GM21528 (cell line): Measurements from ENCODE around the gene EPN2.
A peak's percentile ranks its signal among the peaks of the same experiment; 100 is the strongest.

ENCODE experiments used
- ATAC-seq: cut with Tn5 transposase; IDR thresholded peaks from one replicate; pipeline ENCODE4 v1.9.1; 2021; ENCODE audit warnings: mild to moderate bottlenecking, moderate library complexity; ENCODE audit not compliant: unreplicated experiment, low FRiP score

Gene EPN2

DNA sequence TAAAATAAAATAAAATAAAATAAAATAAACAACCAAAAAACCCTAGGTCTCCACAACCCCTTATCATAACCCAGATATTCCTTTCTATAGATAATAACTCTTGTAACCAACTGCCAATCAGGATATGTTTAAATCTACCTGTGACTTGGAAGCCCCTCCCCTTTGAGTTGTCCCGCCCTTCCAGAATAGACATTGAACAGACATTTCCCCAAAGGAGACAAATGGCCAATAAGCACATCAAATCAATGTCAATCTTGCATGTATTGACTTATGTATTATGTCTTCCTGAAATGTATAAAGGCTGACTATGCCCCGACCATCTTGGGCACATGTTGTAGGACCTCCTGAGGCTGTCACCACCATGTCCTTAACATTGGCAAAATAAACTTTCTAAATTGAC, 139.6 kb downstream of the EPN2 start:
- ATAC-seq = no peak

DNA sequence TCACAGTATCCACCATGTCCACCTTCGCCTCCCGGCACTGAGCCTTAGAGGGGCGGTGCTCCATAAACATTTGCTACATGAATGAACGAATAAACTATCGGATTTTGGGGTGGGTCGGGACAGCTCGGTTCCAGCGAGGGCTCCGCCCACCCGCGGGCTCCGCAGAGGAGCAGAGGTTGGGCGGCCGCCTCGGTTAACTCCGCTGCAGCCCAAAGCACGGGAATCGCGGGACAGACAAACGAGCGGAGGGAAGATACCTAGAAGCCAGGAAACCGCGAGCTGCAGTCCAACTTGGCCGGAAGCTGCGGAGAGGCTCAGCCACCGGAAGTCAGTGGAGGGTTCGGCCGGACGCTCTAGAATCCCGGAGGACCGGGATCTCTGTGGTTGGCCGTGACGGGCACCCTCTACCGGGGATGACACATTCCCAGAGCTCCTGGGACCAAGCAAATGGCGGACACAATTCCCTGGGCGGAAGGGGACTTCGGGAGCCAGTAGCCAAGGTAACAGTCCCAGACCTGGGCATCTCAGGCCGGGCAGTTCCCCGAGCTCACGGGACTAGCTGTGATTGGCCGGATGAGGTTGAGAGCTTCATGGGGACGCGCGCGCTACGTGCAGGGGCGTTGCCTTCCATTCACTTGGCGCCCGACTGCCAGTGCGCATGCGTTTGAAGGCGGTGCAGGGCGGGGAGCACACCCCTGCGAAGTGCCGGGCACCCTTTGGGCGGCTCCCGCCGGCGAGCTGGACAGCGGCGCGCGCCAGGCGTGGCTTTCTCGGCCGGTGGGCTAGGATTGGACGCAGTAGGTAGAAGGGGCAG, 140.6 kb downstream of the EPN2 start:
- peak; percentile 92 for ATAC-seq

- peak; percentile 11 for ATAC-seq
Observed at GRCh38 chr17:19378416-19379360, 141.5 kb downstream of the EPN2 start, which contains the start of gene MAPK7. TSS of gene MAPK7 (plus strand) at chr17:19378498. CDS start at chr17:19378901, 403 bp downstream.

- no peak for ATAC-seq
Observed at GRCh38 chr17:19379361-19380065, 142.3 kb downstream of the EPN2 start.

DNA sequence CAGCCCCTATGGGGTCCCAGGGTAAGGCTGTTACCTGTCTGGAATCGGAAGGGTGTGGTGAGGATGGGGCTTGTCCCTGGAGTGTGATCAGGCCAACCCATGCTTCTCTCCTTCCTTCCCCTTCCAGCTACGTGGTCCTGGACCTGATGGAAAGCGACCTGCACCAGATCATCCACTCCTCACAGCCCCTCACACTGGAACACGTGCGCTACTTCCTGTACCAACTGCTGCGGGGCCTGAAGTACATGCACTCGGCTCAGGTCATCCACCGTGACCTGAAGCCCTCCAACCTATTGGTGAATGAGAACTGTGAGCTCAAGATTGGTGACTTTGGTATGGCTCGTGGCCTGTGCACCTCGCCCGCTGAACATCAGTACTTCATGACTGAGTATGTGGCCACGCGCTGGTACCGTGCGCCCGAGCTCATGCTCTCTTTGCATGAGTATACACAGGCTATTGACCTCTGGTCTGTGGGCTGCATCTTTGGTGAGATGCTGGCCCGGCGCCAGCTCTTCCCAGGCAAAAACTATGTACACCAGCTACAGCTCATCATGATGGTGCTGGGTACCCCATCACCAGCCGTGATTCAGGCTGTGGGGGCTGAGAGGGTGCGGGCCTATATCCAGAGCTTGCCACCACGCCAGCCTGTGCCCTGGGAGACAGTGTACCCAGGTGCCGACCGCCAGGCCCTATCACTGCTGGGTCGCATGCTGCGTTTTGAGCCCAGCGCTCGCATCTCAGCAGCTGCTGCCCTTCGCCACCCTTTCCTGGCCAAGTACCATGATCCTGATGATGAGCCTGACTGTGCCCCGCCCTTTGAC, 143.5 kb downstream of the EPN2 start:
- ATAC-seq = no peak

GRCh38 chr17:19381361-19381740, 144.2 kb downstream of the EPN2 start:
- ATAC-seq = no peak

DNA sequence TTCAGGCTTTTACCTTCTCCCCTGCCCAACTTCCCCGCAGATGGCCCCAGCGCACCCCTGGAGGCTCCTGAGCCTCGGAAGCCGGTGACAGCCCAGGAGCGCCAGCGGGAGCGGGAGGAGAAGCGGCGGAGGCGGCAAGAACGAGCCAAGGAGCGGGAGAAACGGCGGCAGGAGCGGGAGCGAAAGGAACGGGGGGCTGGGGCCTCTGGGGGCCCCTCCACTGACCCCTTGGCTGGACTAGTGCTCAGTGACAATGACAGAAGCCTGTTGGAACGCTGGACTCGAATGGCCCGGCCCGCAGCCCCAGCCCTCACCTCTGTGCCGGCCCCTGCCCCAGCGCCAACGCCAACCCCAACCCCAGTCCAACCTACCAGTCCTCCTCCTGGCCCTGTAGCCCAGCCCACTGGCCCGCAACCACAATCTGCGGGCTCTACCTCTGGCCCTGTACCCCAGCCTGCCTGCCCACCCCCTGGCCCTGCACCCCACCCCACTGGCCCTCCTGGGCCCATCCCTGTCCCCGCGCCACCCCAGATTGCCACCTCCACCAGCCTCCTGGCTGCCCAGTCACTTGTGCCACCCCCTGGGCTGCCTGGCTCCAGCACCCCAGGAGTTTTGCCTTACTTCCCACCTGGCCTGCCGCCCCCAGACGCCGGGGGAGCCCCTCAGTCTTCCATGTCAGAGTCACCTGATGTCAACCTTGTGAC, 144.7 kb downstream of the EPN2 start:
- no peak for ATAC-seq

DNA sequence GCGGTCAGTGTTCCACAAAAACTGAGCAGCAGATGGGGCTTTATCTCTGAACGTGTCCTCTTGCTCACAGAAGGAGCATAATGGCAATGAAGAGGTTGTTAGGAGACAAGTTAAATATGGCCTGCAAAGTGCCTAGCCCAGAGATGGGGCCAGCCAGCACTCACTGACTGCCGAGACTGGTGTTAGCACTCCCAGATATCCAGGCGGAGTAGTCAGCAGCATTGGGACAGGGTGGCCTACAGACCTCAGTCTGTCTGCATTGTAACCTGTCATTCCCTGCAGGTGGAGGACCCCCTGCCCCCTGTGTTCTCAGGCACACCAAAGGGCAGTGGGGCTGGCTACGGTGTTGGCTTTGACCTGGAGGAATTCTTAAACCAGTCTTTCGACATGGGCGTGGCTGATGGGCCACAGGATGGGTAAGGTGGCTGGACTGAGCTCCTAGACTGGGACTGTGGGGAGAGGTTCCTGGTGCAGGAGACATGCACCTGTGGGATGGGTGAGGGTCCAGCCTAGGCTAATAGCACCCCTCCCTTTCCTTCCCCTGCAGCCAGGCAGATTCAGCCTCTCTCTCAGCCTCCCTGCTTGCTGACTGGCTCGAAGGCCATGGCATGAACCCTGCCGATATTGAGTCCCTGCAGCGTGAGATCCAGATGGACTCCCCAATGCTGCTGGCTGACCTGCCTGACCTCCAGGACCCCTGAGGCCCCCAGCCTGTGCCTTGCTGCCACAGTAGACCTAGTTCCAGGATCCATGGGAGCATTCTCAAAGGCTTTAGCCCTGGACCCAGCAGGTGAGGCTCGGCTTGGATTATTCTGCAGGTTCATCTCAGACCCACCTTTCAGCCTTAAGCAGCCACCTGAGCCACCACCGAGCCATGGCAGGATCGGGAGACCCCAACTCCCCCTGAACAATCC, 145.6 kb downstream of the EPN2 start:
- no peak for ATAC-seq

DNA sequence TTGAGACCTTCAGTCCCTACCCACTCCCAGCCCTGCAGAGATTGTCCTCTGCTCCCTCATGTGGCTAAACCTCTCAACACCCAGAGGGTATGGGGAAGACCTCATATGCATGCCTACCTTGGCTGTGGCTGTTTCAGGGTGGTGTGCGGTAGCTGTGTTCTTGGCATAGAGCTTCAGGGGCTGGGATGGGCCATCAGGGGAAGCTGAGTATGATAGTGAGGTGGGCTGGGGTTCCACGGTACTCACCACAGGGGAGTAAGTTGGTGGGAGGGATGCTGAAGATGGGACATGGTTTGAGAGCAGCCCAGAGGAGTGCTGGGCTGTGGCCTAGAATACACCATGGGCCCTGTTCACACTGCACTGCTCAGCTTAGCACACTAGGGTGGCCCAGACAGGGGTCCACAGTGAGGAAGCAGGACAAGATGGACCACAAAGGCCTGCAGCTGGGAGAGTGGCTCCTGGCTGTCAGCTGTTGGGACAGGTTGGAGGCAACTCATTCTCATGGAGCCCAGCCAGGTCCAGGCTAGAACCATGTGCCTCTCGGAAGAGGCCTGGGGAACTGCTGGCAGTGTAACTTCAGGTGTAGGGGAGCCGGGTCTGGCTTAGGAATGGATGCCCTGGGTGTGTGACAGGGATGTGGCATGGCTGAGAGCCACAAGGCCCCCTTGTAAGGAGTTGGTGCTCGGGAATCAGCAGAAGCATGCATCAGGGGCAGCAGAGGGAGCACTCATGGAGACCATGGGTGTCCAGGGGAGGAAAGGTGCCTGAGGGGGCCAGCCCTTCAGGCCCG, 146.7 kb downstream of the EPN2 start:
- no peak for ATAC-seq

DNA sequence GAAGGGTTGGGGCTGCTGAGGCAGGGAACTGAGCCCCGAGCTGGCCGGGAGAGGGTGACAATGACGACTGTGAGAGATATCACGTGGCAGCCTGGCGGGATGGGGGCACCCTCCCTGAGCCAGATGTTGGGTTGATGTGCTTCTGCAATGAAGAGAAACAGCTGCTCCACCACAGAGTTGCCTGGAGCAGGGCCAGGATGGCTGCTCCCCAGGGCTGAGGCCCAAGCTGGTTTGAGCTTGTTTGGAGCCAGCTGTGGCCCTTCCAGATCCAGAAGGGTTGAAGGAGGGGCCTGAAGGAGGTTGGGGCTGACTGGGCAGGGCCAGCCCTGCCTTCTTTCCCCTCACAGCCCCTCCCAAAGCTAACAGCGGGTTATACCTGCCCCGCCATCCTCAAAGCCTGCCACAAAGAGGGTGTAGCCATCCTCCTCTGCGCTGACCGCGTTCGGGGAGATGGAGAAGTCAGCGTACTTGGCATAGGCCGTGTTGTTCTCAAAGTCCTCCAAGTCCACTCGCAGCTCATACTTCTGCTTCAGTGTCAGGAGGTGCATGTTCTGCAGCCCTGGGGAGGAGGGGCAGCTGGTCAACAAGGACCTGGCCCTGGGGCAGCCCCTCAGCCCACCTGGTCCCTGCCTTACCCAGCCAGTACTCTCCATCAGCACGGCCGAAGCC, 147.7 kb downstream of the EPN2 start:
- no peak for ATAC-seq

DNA sequence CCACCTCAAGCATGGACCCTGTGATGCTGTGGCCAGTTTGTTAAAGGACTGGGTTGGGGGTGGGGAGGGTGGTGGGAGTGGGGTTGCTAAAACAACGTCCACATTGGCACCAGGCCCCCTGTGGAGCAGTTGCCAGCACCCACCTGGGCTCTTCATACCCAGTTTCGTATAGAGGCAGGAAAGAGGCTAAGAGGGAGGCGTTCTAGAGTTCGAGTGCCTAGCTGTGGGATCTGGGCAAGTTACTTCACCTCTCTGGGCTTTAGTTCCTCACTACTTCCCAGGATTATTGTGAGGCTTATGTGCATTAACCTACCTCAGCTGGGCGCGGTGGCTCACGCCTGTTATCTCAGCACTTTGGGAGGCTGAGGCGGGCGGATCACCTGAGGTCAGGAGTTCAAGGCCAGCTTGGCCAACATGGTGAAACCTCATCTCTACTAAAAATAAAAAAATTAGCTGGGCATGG, 148.4 kb downstream of the EPN2 start:
- ATAC-seq = no peak
